ENCODE measurements around the gene SDK1.

DNA sequence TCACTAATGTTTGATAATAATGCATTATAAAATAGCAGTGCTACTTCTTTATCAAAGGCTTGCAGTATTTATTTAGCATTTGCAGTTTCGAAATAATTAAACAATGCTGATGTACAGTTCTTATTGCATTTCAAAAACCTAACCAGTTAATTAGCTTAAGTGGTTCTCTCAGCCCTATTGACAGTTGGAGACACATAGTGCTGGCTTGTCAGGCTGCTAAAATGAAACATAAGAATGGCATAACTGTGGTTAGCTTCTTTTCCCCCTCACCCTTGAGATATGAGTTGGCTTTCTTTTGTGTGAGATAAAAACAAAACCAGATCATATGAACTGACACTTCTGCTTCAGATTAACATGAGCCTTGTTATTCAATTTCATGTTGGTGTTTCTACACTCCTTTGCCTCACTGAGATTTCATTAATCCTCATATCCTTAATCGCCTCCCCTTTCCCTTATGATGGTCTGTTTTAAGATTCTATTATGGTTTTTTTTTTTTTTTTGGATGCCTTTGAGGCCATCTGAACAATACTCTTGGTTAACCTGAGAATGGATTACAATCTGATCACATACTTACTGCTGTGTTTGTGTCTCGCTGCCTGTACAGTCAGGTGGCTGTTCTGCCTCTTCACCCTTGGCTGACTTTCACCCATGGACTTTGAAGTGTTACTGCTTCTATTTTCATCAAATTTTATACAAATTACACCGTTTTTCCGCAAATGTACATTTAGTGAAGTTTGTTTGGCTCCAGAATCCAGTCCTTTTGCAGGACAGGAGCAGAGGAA is 108.0 kb downstream of the SDK1 start:
- TF ChIP-seq, protein P1, sequence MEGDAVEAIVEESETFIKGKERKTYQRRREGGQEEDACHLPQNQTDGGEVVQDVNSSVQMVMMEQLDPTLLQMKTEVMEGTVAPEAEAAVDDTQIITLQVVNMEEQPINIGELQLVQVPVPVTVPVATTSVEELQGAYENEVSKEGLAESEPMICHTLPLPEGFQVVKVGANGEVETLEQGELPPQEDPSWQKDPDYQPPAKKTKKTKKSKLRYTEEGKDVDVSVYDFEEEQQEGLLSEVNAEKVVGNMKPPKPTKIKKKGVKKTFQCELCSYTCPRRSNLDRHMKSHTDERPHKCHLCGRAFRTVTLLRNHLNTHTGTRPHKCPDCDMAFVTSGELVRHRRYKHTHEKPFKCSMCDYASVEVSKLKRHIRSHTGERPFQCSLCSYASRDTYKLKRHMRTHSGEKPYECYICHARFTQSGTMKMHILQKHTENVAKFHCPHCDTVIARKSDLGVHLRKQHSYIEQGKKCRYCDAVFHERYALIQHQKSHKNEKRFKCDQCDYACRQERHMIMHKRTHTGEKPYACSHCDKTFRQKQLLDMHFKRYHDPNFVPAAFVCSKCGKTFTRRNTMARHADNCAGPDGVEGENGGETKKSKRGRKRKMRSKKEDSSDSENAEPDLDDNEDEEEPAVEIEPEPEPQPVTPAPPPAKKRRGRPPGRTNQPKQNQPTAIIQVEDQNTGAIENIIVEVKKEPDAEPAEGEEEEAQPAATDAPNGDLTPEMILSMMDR (IDR thresholded peaks at IDR 0.05 in 4 of 5, conservative IDR thresholded peaks at IDR 0.05 in 1 of 5): no peak
- TF ChIP-seq POLR2A (IDR thresholded peaks at IDR 0.05): no peak
